SK-N-SH (cell line): ENCODE data around the gene GPC5. TPM values are rescaled to one million over a fixed set of nuclear protein-coding genes. Genes with fewer than 3 reads are reported as not detected.
A peak's percentile ranks its signal among the peaks of the same experiment; 100 is the strongest.

ENCODE experiments used
- CTCF ChIA-PET: fragments of 300-600, 350-600 bp; formaldehyde crosslinking; extraction: SDS; loops from one replicate; lab custom pipeline; 2021; lab: Yijun Ruan, JAX
- POLR2A ChIA-PET: fragments of 350-600 bp; sonication (Branson Sonifier 250); formaldehyde crosslinking; extraction: SDS; loops from one replicate; lab custom pipeline; 2020; ENCODE audit warnings: antibody characterized with exemption, inconsistent platforms; lab: Yijun Ruan, JAX
- DNase-seq: peaks from one replicate; pipeline ENCODE4 v3.0.0; 2012
- H2AFZ ChIP-seq: fragments of 200-600 bp; sonication (generic); 2 replicates; pipeline ENCODE4 v1.8.1; 2016; ENCODE audit warnings: antibody characterized with exemption, mild to moderate bottlenecking, low read depth
- H3F3A ChIP-seq: fragments of 200-600 bp; sonication (generic); replicated peaks from 2 replicates; pipeline ENCODE3; 2016; ENCODE audit warnings: antibody characterized with exemption, mild to moderate bottlenecking; ENCODE audit not compliant: insufficient read depth
- H3K27ac ChIP-seq, 2 experiments: fragments of 200-500 bp in 1 of 2; fragments of 200-600 bp in 1 of 2; sonication (Bioruptor generic) in 1 of 2; sonication (generic), shearing (Covaris generic) in 1 of 2; 2 replicates each; pipeline versions ENCODE4 v1.5.1 to v1.6.1; 2014 to 2016; ENCODE audit warnings: low read depth in 2 of 2, inconsistent platforms in 1 of 2, low read length in 1 of 2, mild to moderate bottlenecking in 1 of 2, mixed read lengths in 1 of 2
- H3K27me3 ChIP-seq: fragments of 200-600 bp; sonication (generic), shearing (Covaris generic); 2 replicates; pipeline ENCODE4 v1.6.1; 2016; ENCODE audit warnings: mixed run types; ENCODE audit not compliant: insufficient read depth
- H3K36me3 ChIP-seq, 2 experiments: fragments of 200-500 bp in 1 of 2; fragments of 200-600 bp in 1 of 2; sonication (Bioruptor generic) in 1 of 2; sonication (generic) in 1 of 2; replicated peaks in 1 of 2; 2 replicates each; pipeline versions ENCODE3 to v1.5.1; 2014 to 2016; ENCODE audit warnings: low read length in 1 of 2, mild to moderate bottlenecking in 1 of 2; ENCODE audit not compliant: insufficient read depth in 2 of 2, control insufficient read depth in 1 of 2
- H3K4me1 ChIP-seq, 2 experiments: fragments of 200-500 bp in 1 of 2; fragments of 200-600 bp in 1 of 2; sonication (Bioruptor generic) in 1 of 2; sonication (generic), shearing (Covaris generic) in 1 of 2; 2 replicates each; pipeline versions ENCODE4 v1.5.1 to v1.6.1; 2014 to 2016; ENCODE audit warnings: low read depth in 1 of 2, low read length in 1 of 2, mixed run types in 1 of 2; ENCODE audit not compliant: insufficient read depth in 2 of 2, control insufficient read depth in 1 of 2
- H3K4me2 ChIP-seq: fragments of 200-600 bp; sonication (generic), shearing (Covaris generic); 2 replicates; pipeline ENCODE4 v1.6.1; 2017; ENCODE audit warnings: mixed run types
- H3K4me3 ChIP-seq, 2 experiments: fragments of 200-500 bp in 1 of 2; fragments of 200-600 bp in 1 of 2; sonication (Bioruptor generic) in 1 of 2; sonication (generic), shearing (Covaris generic) in 1 of 2; 2 replicates each; pipeline versions ENCODE4 v1.5.1 to v1.8.1; 2014 to 2016; ENCODE audit warnings: low read depth in 2 of 2, inconsistent platforms in 1 of 2, low read length in 1 of 2, mild to moderate bottlenecking in 1 of 2, mixed read lengths in 1 of 2, moderate library complexity in 1 of 2
- H3K79me2 ChIP-seq: fragments of 200-600 bp; sonication (generic); 2 replicates; pipeline ENCODE4 v1.8.1; 2017; ENCODE audit warnings: mild to moderate bottlenecking; ENCODE audit not compliant: insufficient read depth
- H3K9ac ChIP-seq: fragments of 200-600 bp; sonication (generic); 2 replicates; pipeline ENCODE4 v1.6.1; 2017; ENCODE audit warnings: mixed run types
- H3K9me2 ChIP-seq: fragments of 200-600 bp; sonication (generic); 2 replicates; pipeline ENCODE4 v1.6.1; 2017; ENCODE audit warnings: mixed run types
- H3K9me3 ChIP-seq: fragments of 200-600 bp; sonication (generic); 2 replicates; pipeline ENCODE4 v1.6.1; 2017; ENCODE audit warnings: mixed run types, mild to moderate bottlenecking, moderate library complexity
- H4K20me1 ChIP-seq: fragments of 200-600 bp; sonication (generic); 2 replicates; pipeline ENCODE4 v1.6.1; 2017; ENCODE audit warnings: mild to moderate bottlenecking, mixed run types; ENCODE audit not compliant: insufficient read depth
- CHD2 ChIP-seq: fragments of 150-350 bp; IDR thresholded peaks from 2 replicates; pipeline ENCODE4 v1.6.1; 2018; ENCODE audit warnings: low read length; ENCODE audit not compliant: partially characterized antibody
- ELF1 ChIP-seq: IDR thresholded peaks from 2 replicates; pipeline ENCODE4 v1.4.0; 2012
- EP300 ChIP-seq, 2 experiments: IDR thresholded peaks; 2 replicates each; pipeline versions ENCODE4 v1.4.0 to v1.6.1; 2012; ENCODE audit warnings: borderline replicate concordance in 1 of 2, low read depth in 1 of 2, low read length in 1 of 2
- EZH2phosphoT487 ChIP-seq: fragments of 200-600 bp; sonication (generic); IDR thresholded peaks from 2 replicates; pipeline ENCODE4 v1.6.1; 2017; ENCODE audit warnings: low read depth, mixed run types, mild to moderate bottlenecking, antibody characterized with exemption, moderate library complexity, borderline replicate concordance
- FOXJ3 ChIP-seq: sonication (generic); formaldehyde crosslinking; IDR thresholded peaks from 2 replicates; pipeline ENCODE4 v1.5.1; 2020; ENCODE audit warnings: mild to moderate bottlenecking, missing genetic modification reagents
- FOXM1 ChIP-seq: IDR thresholded peaks from 2 replicates; pipeline ENCODE4 v1.4.0; 2012; ENCODE audit warnings: low read depth, mild to moderate bottlenecking
- GABPA ChIP-seq: IDR thresholded peaks from 2 replicates; pipeline ENCODE4 v1.4.0; 2012; ENCODE audit warnings: low read depth, mild to moderate bottlenecking
- GATA2 ChIP-seq: sonication (generic); formaldehyde crosslinking; IDR thresholded peaks from 2 replicates; pipeline ENCODE4 v1.5.0; 2020; ENCODE audit warnings: mild to moderate bottlenecking, missing genetic modification reagents
- MXI1 ChIP-seq: IDR thresholded peaks from 2 replicates; pipeline ENCODE4 v1.6.1; 2012; ENCODE audit warnings: mild to moderate bottlenecking, low read depth, low read length, improper control_type of control experiment
- NFIC ChIP-seq: IDR thresholded peaks from 2 replicates; pipeline ENCODE4 v1.4.0; 2012; ENCODE audit warnings: borderline replicate concordance
- POLR2AphosphoS5 ChIP-seq: IDR thresholded peaks from 2 replicates; pipeline ENCODE4 v1.6.1; 2012; ENCODE audit warnings: low read depth, low read length
- RAD21 ChIP-seq: IDR thresholded peaks from 2 replicates; pipeline ENCODE4 v1.6.1; 2012; ENCODE audit warnings: mild to moderate bottlenecking, low read length
- RCOR1 ChIP-seq: fragments of 150-350 bp; IDR thresholded peaks from 2 replicates; pipeline ENCODE4 v1.6.1; 2017; ENCODE audit warnings: antibody characterized with exemption, low read length
- RXRA ChIP-seq: IDR thresholded peaks from 2 replicates; pipeline ENCODE4 v1.4.0; 2012; ENCODE audit warnings: low read depth, mild to moderate bottlenecking, borderline replicate concordance
- SIN3A ChIP-seq: IDR thresholded peaks from 2 replicates; pipeline ENCODE4 v1.6.1; 2012; ENCODE audit warnings: low read depth, mild to moderate bottlenecking, low read length, moderate library complexity, borderline replicate concordance
- TAF1 ChIP-seq: IDR thresholded peaks from 2 replicates; pipeline ENCODE4 v1.6.1; 2012; ENCODE audit warnings: low read depth, mild to moderate bottlenecking, low read length, moderate library complexity, borderline replicate concordance
- TEAD4 ChIP-seq: IDR thresholded peaks from 2 replicates; pipeline ENCODE4 v1.4.0; 2012; ENCODE audit warnings: mild to moderate bottlenecking, borderline replicate concordance; ENCODE audit not compliant: insufficient read depth
- WGBS: methylation state at CpG from one replicate; pipeline ENCODE4 v1.1.6; 2017; ENCODE audit warnings: low lambda C conversion rate; 5-methylcytosine and 5-hydroxymethylcytosine counted together
- polyA plus RNA-seq, 3 experiments: library from polyadenylated mRNA; depleted of rRNA; stranded (reverse); fragments of >200 nt; gene quantifications; 2 replicates each; pipeline ENCODE4 v1.2.3, GENCODE V29; 2012
- TF ChIP-seq, protein P1 (sequence below): IDR thresholded peaks from 2 replicates; pipeline ENCODE4 v1.6.1; 2012; ENCODE audit warnings: mild to moderate bottlenecking, low read depth, low read length, moderate library complexity
- TF ChIP-seq, protein P2 (sequence below): fragments of 200-600 bp; sonication (generic); IDR thresholded peaks from 2 replicates; pipeline ENCODE4 v1.6.1; 2017; ENCODE audit warnings: antibody characterized with exemption, mild to moderate bottlenecking, moderate library complexity
- TF ChIP-seq, protein P3 (sequence below): fragments of 150-350 bp; IDR thresholded peaks from 2 replicates; pipeline ENCODE4 v1.6.1; 2017; ENCODE audit warnings: antibody characterized with exemption, low read length, low read depth, borderline replicate concordance
- TF ChIP-seq, protein P4 (sequence below): IDR thresholded peaks from 2 replicates; pipeline ENCODE4 v1.4.0; 2012; ENCODE audit warnings: low read depth, borderline replicate concordance
- TF ChIP-seq, protein P5 (sequence below): IDR thresholded peaks from 2 replicates; pipeline ENCODE4; 2012

Gene GPC5
- polyA plus RNA-seq, 1 of the 3 experiments (the other 2 are of a cell fraction), result 0.03 TPM

DNA sequence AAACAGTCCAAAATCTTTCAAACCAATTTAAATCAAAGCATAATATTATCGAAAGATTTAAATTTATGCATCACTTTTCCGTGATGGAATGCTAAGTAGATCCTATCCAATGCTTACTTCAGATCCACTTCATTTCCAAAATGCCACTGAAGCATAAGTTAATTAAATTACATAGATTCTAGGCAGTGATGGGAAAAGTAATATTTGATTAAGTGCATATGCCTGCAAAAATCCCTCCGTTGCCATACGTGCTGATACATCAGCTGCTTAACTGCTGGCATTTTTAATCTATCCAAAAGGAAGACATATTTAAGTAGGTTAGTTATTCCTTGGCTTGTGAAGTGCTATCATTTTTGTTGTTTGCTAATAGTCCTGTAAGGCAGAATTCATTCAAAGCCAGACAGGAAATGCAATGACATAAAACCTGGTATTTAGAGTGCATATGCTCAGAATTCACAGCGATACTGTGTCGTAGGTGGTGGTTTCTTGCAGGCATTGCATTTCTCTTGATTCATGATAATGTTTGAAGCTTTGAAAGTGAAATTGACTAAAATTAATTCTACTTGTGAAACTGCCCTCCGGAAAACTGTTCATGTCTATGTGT is 1089.9 kb downstream of the GPC5 start:
- H4K20me1 ChIP-seq, result no peaks in the 10 kb centered on the region
- no peaks in the 10 kb centered on the region for H3K36me3 ChIP-seq
- peak; percentile 35 for DNase-seq
- H3K9me3 ChIP-seq, result no peaks in the 10 kb centered on the region
- ChIA-PET CTCF (interaction anchor here (0.6 to 1.1 kb wide), 2 partner anchors 11 to 21 kb away, joined by 3 read pairs; no protein-coding TSS in a partner anchor), POLR2A (no interaction called here)
- H3K4me3 ChIP-seq, result no peak overlapping the region
- no peaks in the 10 kb centered on the region for H3K9me2 ChIP-seq
- H3K79me2 ChIP-seq, result no peaks in the 10 kb centered on the region
- no peaks in the 10 kb centered on the region for H3F3A ChIP-seq
- no peak overlapping the region for H3K4me2 ChIP-seq
- H3K27ac ChIP-seq, result no peak overlapping the region
- H3K27me3 ChIP-seq, result no peaks in the 10 kb centered on the region
- peaks cover 0 to 2% of the 10 kb centered on the region in 2 experiments; a peak in 1 of 4 replicates for H3K4me1 ChIP-seq
- WGBS, result 8% methylated on average over 7 of the region's 7 CpGs
- no peak overlapping the region for H3K9ac ChIP-seq
- no peak overlapping the region for H2AFZ ChIP-seq
- TF ChIP-seq FOXJ3 (CRISPR knock-in tag) (no peak), TEAD4 (no peak), SIN3A (no peak), TAF1 (no peak), RXRA (no peak), RCOR1 (peak; percentile 99), NFIC (no peak), MXI1 (no peak), EP300 (IDR thresholded peaks at IDR 0.05; ENCODE audit: borderline replicate concordance in 1 of 2, low read depth in 1 of 2, low read length in 1 of 2) (no peak; a peak in 1 of 4 replicates), RAD21 (no peak), ELF1 (no peak), CHD2 (peak; percentile 57), GATA2 (CRISPR knock-in tag) (peak; percentile 52), POLR2AphosphoS5 (no peak), FOXM1 (no peak), GABPA (no peak), EZH2phosphoT487 (no peak)
- TF ChIP-seq, protein P1, sequence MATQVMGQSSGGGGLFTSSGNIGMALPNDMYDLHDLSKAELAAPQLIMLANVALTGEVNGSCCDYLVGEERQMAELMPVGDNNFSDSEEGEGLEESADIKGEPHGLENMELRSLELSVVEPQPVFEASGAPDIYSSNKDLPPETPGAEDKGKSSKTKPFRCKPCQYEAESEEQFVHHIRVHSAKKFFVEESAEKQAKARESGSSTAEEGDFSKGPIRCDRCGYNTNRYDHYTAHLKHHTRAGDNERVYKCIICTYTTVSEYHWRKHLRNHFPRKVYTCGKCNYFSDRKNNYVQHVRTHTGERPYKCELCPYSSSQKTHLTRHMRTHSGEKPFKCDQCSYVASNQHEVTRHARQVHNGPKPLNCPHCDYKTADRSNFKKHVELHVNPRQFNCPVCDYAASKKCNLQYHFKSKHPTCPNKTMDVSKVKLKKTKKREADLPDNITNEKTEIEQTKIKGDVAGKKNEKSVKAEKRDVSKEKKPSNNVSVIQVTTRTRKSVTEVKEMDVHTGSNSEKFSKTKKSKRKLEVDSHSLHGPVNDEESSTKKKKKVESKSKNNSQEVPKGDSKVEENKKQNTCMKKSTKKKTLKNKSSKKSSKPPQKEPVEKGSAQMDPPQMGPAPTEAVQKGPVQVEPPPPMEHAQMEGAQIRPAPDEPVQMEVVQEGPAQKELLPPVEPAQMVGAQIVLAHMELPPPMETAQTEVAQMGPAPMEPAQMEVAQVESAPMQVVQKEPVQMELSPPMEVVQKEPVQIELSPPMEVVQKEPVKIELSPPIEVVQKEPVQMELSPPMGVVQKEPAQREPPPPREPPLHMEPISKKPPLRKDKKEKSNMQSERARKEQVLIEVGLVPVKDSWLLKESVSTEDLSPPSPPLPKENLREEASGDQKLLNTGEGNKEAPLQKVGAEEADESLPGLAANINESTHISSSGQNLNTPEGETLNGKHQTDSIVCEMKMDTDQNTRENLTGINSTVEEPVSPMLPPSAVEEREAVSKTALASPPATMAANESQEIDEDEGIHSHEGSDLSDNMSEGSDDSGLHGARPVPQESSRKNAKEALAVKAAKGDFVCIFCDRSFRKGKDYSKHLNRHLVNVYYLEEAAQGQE, result no peak
- TF ChIP-seq, protein P2, sequence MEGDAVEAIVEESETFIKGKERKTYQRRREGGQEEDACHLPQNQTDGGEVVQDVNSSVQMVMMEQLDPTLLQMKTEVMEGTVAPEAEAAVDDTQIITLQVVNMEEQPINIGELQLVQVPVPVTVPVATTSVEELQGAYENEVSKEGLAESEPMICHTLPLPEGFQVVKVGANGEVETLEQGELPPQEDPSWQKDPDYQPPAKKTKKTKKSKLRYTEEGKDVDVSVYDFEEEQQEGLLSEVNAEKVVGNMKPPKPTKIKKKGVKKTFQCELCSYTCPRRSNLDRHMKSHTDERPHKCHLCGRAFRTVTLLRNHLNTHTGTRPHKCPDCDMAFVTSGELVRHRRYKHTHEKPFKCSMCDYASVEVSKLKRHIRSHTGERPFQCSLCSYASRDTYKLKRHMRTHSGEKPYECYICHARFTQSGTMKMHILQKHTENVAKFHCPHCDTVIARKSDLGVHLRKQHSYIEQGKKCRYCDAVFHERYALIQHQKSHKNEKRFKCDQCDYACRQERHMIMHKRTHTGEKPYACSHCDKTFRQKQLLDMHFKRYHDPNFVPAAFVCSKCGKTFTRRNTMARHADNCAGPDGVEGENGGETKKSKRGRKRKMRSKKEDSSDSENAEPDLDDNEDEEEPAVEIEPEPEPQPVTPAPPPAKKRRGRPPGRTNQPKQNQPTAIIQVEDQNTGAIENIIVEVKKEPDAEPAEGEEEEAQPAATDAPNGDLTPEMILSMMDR, result no peak
- TF ChIP-seq, protein P3, sequence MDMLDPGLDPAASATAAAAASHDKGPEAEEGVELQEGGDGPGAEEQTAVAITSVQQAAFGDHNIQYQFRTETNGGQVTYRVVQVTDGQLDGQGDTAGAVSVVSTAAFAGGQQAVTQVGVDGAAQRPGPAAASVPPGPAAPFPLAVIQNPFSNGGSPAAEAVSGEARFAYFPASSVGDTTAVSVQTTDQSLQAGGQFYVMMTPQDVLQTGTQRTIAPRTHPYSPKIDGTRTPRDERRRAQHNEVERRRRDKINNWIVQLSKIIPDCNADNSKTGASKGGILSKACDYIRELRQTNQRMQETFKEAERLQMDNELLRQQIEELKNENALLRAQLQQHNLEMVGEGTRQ, result no peak
- TF ChIP-seq, protein P4, sequence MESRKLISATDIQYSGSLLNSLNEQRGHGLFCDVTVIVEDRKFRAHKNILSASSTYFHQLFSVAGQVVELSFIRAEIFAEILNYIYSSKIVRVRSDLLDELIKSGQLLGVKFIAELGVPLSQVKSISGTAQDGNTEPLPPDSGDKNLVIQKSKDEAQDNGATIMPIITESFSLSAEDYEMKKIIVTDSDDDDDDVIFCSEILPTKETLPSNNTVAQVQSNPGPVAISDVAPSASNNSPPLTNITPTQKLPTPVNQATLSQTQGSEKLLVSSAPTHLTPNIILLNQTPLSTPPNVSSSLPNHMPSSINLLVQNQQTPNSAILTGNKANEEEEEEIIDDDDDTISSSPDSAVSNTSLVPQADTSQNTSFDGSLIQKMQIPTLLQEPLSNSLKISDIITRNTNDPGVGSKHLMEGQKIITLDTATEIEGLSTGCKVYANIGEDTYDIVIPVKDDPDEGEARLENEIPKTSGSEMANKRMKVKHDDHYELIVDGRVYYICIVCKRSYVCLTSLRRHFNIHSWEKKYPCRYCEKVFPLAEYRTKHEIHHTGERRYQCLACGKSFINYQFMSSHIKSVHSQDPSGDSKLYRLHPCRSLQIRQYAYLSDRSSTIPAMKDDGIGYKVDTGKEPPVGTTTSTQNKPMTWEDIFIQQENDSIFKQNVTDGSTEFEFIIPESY, result no peak
- TF ChIP-seq, protein P5, sequence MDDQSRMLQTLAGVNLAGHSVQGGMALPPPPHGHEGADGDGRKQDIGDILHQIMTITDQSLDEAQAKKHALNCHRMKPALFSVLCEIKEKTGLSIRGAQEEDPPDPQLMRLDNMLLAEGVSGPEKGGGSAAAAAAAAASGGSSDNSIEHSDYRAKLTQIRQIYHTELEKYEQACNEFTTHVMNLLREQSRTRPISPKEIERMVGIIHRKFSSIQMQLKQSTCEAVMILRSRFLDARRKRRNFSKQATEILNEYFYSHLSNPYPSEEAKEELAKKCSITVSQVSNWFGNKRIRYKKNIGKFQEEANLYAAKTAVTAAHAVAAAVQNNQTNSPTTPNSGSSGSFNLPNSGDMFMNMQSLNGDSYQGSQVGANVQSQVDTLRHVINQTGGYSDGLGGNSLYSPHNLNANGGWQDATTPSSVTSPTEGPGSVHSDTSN, result no peak
